HepG2 (cell line): ENCODE results near the gene NCAPD2. TPM values are rescaled to one million over a fixed set of nuclear protein-coding genes. Genes with fewer than 3 reads are reported as not detected.
A peak's percentile ranks its signal among the peaks of the same experiment; 100 is the strongest.

ENCODE experiments used
- ARID4A ChIP-seq: sonication (generic); formaldehyde crosslinking; IDR thresholded peaks from 2 replicates; pipeline ENCODE4 v1.5.0; 2020; ENCODE audit warnings: mild to moderate bottlenecking, missing genetic modification reagents, borderline replicate concordance
- FOXO1 ChIP-seq: sonication (generic); formaldehyde crosslinking; IDR thresholded peaks from 2 replicates; pipeline ENCODE4 v1.4.0; 2020; ENCODE audit warnings: missing genetic modification reagents
- GABPB1 ChIP-seq: IDR thresholded peaks from 2 replicates; pipeline ENCODE4 v1.6.1; 2016; ENCODE audit warnings: mild to moderate bottlenecking, missing genetic modification reagents, moderate library complexity, missing compliant biosample characterization
- GLI4 ChIP-seq: sonication (generic); formaldehyde crosslinking; IDR thresholded peaks from 2 replicates; pipeline ENCODE4 v1.5.1; 2020; ENCODE audit warnings: missing genetic modification reagents, mild to moderate bottlenecking, moderate library complexity, borderline replicate concordance
- HMG20A ChIP-seq: IDR thresholded peaks from 2 replicates; pipeline ENCODE4 v1.6.1; 2016; ENCODE audit warnings: borderline replicate concordance
- IKZF4 ChIP-seq: sonication (generic); formaldehyde crosslinking; IDR thresholded peaks from 2 replicates; pipeline ENCODE4 v1.5.1; 2020; ENCODE audit warnings: borderline replicate concordance, mild to moderate bottlenecking, low read depth, missing genetic modification reagents; ENCODE audit errors: not compliant biosample characterization
- KLF12 ChIP-seq: sonication (generic); formaldehyde crosslinking; IDR thresholded peaks from 2 replicates; pipeline ENCODE4 v1.4.0; 2020; ENCODE audit warnings: missing genetic modification reagents, borderline replicate concordance
- MAF1 ChIP-seq: sonication (generic); formaldehyde crosslinking; IDR thresholded peaks from 2 replicates; pipeline ENCODE4 v1.5.0; 2020; ENCODE audit warnings: missing genetic modification reagents, borderline replicate concordance
- NCOA5 ChIP-seq: sonication (generic); formaldehyde crosslinking; IDR thresholded peaks from 2 replicates; pipeline ENCODE4 v1.4.0; 2020; ENCODE audit warnings: missing genetic modification reagents
- NFE2L1 ChIP-seq: sonication (generic); formaldehyde crosslinking; IDR thresholded peaks from 2 replicates; pipeline ENCODE4 v1.4.0; 2020; ENCODE audit warnings: missing genetic modification reagents, mild to moderate bottlenecking, borderline replicate concordance
- TEAD3 ChIP-seq: optimal IDR thresholded peaks from 2 replicates; pipeline ENCODE3; 2016; ENCODE audit warnings: borderline replicate concordance
- TOE1 ChIP-seq: sonication (generic); formaldehyde crosslinking; IDR thresholded peaks from 2 replicates; pipeline ENCODE4 v1.4.0; 2020; ENCODE audit warnings: mild to moderate bottlenecking, missing genetic modification reagents
- ZNF10 ChIP-seq: sonication (generic); formaldehyde crosslinking; IDR thresholded peaks from 2 replicates; pipeline ENCODE4 v1.4.0; 2020; ENCODE audit warnings: mild to moderate bottlenecking, low read depth, missing genetic modification reagents, borderline replicate concordance
- ZNF205 ChIP-seq: IDR thresholded peaks from 2 replicates; pipeline ENCODE4 v1.6.1; 2018; ENCODE audit warnings: missing biosample characterization, missing genetic modification reagents
- ZNF235 ChIP-seq: sonication (generic); formaldehyde crosslinking; IDR thresholded peaks from 2 replicates; pipeline ENCODE4 v1.8.1; 2023; ENCODE audit warnings: mild to moderate bottlenecking, missing genetic modification reagents, borderline replicate concordance
- ZNF326 ChIP-seq: sonication (generic); formaldehyde crosslinking; IDR thresholded peaks from 2 replicates; pipeline ENCODE4 v1.4.0; 2020; ENCODE audit warnings: missing genetic modification reagents, borderline replicate concordance
- ZNF431 ChIP-seq: sonication (generic); formaldehyde crosslinking; IDR thresholded peaks from 2 replicates; pipeline ENCODE4 v1.9.0; 2022; ENCODE audit warnings: missing genetic modification reagents, low read depth, mild to moderate bottlenecking, borderline replicate concordance
- ZNF446 ChIP-seq: sonication (generic); formaldehyde crosslinking; IDR thresholded peaks from 2 replicates; pipeline ENCODE4 v1.5.0; 2020; ENCODE audit warnings: mild to moderate bottlenecking, missing genetic modification reagents
- ZNF484 ChIP-seq: sonication (generic); formaldehyde crosslinking; IDR thresholded peaks from 2 replicates; pipeline ENCODE4 v1.5.1; 2020; ENCODE audit warnings: mild to moderate bottlenecking, low read depth, missing genetic modification reagents, borderline replicate concordance
- ZNF543 ChIP-seq: sonication (generic); formaldehyde crosslinking; IDR thresholded peaks from 2 replicates; pipeline ENCODE4 v1.4.0; 2020; ENCODE audit warnings: mild to moderate bottlenecking, missing genetic modification reagents
- ZNF788 ChIP-seq: sonication (generic); formaldehyde crosslinking; IDR thresholded peaks from 2 replicates; pipeline ENCODE4 v1.5.0; 2020; ENCODE audit warnings: mild to moderate bottlenecking, missing genetic modification reagents, borderline replicate concordance
- polyA plus RNA-seq, 8 experiments: library from polyadenylated mRNA; depleted of rRNA in 3 of 8; stranded (reverse) in 7 of 8; unstranded in 1 of 8; fragments of >200 nt; fragmentation: Illumina TruSeq in 4 of 8; extraction: Trizol in 4 of 8; gene quantifications; 2 replicates each; pipeline versions ENCODE4 v1.2.1 to v1.2.3, GENCODE V29; 2011 to 2016; ENCODE audit warnings: low read depth in 4 of 8, missing spikeins in 1 of 8, mixed read lengths in 1 of 8; ENCODE audit not compliant: insufficient read depth in 1 of 8
- total RNA-seq, 5 experiments: library from RNA; depleted of rRNA; stranded (reverse); fragments of >200 nt; fragmentation: Illumina TruSeq; extraction: Trizol; gene quantifications; 2 replicates each; pipeline ENCODE4 v1.2.3, GENCODE V29; 2016; ENCODE audit warnings: low read depth in 1 of 5
- TF ChIP-seq, protein P1 (sequence below): sonication (generic); formaldehyde crosslinking; IDR thresholded peaks from 2 replicates; pipeline ENCODE4 v1.8.0; 2022; ENCODE audit warnings: missing genetic modification reagents, mild to moderate bottlenecking, borderline replicate concordance
- TF ChIP-seq, protein P2 (sequence below): sonication (generic); formaldehyde crosslinking; IDR thresholded peaks from 2 replicates; pipeline ENCODE4 v1.8.0; 2022; ENCODE audit warnings: mild to moderate bottlenecking, missing genetic modification reagents, borderline replicate concordance

NCAPD2 gene
- total and polyA plus RNA-seq, 2 of the 13 experiments (the other 11 are each of a cell fraction or from before 2014, with no cell fraction given), result 51.1 to 65.6 TPM

- no peak for TF ChIP-seq ZNF10
- TF ChIP-seq ZNF235 (CRISPR knock-in tag), result no peak
- no peak for TF ChIP-seq TOE1 (CRISPR knock-in tag)
- TF ChIP-seq ARID4A (CRISPR knock-in tag), result peak; percentile 82; the same call in 1 of the 2 replicates
- TF ChIP-seq, protein P1, sequence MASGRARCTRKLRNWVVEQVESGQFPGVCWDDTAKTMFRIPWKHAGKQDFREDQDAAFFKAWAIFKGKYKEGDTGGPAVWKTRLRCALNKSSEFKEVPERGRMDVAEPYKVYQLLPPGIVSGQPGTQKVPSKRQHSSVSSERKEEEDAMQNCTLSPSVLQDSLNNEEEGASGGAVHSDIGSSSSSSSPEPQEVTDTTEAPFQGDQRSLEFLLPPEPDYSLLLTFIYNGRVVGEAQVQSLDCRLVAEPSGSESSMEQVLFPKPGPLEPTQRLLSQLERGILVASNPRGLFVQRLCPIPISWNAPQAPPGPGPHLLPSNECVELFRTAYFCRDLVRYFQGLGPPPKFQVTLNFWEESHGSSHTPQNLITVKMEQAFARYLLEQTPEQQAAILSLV (CRISPR knock-in tag), result no peak; the same call in 1 of the 2 replicates
- no peak for TF ChIP-seq ZNF326
- no peak for TF ChIP-seq NCOA5 (CRISPR knock-in tag)
- 0 out of 2 replicates have a peak, but pooled peaks have one; percentile 26 for TF ChIP-seq GLI4 (CRISPR knock-in tag)
- TF ChIP-seq ZNF205 (CRISPR knock-in tag), result no peak
- no peak for TF ChIP-seq ZNF543 (CRISPR knock-in tag)
- TF ChIP-seq, protein P2, sequence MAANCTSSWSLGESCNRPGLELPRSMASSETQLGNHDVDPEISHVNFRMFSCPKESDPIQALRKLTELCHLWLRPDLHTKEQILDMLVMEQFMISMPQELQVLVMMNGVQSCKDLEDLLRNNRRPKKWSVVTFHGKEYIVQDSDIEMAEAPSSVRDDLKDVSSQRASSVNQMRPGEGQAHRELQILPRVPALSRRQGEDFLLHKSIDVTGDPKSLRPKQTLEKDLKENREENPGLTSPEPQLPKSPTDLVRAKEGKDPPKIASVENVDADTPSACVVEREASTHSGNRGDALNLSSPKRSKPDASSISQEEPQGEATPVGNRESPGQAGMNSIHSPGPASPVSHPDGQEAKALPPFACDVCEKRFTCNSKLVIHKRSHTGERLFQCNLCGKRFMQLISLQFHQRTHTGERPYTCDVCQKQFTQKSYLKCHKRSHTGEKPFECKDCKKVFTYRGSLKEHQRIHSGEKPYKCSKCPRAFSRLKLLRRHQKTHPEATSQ, result no peak
- TF ChIP-seq ZNF446 (CRISPR knock-in tag), result no peak
- no peak for TF ChIP-seq IKZF4
- no peak for TF ChIP-seq MAF1 (CRISPR knock-in tag)
- TF ChIP-seq HMG20A (CRISPR knock-in tag), result no peak
- peak; percentile 73; the same call in 1 of the 2 replicates for TF ChIP-seq KLF12
- peak; percentile 66 for TF ChIP-seq GABPB1
- 0 out of 2 replicates have a peak, but pooled peaks have one; percentile 20 for TF ChIP-seq ZNF788
- TF ChIP-seq ZNF431 (CRISPR knock-in tag), result 0 out of 2 replicates have a peak, but pooled peaks have one; percentile 38
- no peak for TF ChIP-seq ZNF484 (CRISPR knock-in tag)
- no peak for TF ChIP-seq NFE2L1 (CRISPR knock-in tag)
- peak; percentile 42 for TF ChIP-seq TEAD3 (CRISPR knock-in tag)
- peak; percentile 48; the same call in 1 of the 2 replicates for TF ChIP-seq FOXO1 (CRISPR knock-in tag)
Observed at GRCh38 chr12:6542209-6543009, 48.5 kb downstream of the NCAPD2 start (continued).
